SK-N-SH (cell line): Measurements from ENCODE around the gene PPP1R13L.

ENCODE experiments used
- CTCF ChIP-seq: fragments of 200-600 bp; sonication (generic); IDR thresholded peaks from 2 replicates; pipeline ENCODE4 v1.6.1; 2017; ENCODE audit warnings: antibody characterized with exemption, mild to moderate bottlenecking, moderate library complexity
- ELF1 ChIP-seq: IDR thresholded peaks from 2 replicates; pipeline ENCODE4 v1.4.0; 2012
- FOXJ3 ChIP-seq: sonication (generic); formaldehyde crosslinking; IDR thresholded peaks from 2 replicates; pipeline ENCODE4 v1.5.1; 2020; ENCODE audit warnings: mild to moderate bottlenecking, missing genetic modification reagents
- MAX ChIP-seq: IDR thresholded peaks from 2 replicates; pipeline ENCODE4 v1.4.0; 2012; ENCODE audit warnings: low read depth
- MXI1 ChIP-seq: IDR thresholded peaks from 2 replicates; pipeline ENCODE4 v1.6.1; 2012; ENCODE audit warnings: mild to moderate bottlenecking, low read depth, low read length, improper control_type of control experiment
- NRF1 ChIP-seq: IDR thresholded peaks from 2 replicates; pipeline ENCODE4 v1.6.1; 2012; ENCODE audit warnings: low read depth, mild to moderate bottlenecking, low read length
- REST ChIP-seq: IDR thresholded peaks from 2 replicates; pipeline ENCODE4 v1.6.1; 2012; ENCODE audit warnings: mild to moderate bottlenecking, low read depth, low read length, moderate library complexity
- USF2 ChIP-seq: fragments of 150-350 bp; IDR thresholded peaks from 2 replicates; pipeline ENCODE4 v1.6.1; 2017; ENCODE audit warnings: antibody characterized with exemption, low read length, low read depth, borderline replicate concordance

GRCh38 chr19:45348367-45349125 lies 56.3 kb downstream of the PPP1R13L start:
- no peak for TF ChIP-seq REST
- no peak for TF ChIP-seq CTCF
- TF ChIP-seq NRF1: no peak
- TF ChIP-seq MXI1: no peak
- no peak for TF ChIP-seq FOXJ3 (CRISPR knock-in tag)
- TF ChIP-seq USF2: no peak
- TF ChIP-seq MAX: no peak
- no peak for TF ChIP-seq ELF1
